GM21423 (cell line): Measurements from ENCODE around the gene PXMP4.
"Not testable (repeated sequence)": the region's sequence is repeated elsewhere in the genome, so short reads cannot be mapped to it uniquely, and the experiment has no call there.

Experiments
- ATAC-seq: cut with Tn5 transposase; IDR thresholded peaks from one replicate; pipeline ENCODE4 v1.9.1; 2021; ENCODE audit warnings: mild to moderate bottlenecking, moderate library complexity; ENCODE audit not compliant: unreplicated experiment

Gene PXMP4

DNA sequence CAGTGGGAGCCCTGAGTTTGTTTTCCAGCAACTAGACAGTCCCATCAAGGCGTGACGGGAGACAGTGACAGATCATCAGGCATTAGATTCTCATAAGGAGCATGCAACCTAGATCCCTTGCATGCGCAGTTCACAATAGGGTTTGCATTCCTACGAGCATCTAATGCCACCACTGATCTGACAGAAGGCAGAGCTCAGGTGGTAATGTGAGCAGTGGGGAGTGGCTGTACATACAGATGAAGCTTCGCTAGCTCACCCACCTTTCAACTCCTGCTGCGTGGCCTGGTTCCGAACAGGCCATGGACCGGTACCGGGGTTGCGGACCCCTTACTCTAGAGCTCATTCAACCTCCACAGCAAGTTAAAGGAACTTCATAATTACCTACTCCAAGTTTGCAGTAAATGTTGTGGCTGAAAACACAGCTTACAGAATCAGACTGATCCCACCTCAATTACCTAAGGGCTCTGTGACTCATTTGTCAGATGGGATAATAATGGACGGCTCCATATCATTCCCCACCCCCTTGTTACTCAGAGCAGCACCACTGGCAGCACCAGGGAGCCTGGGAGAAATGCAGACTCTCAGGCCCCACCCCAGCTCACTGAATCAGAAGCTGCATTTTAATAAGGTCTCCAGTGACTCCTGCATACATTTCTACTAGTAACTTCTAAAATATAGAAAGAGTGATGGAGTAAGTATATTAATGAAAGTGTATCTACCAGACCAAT is 15.7 kb downstream of the PXMP4 start:
- no peak for ATAC-seq

DNA sequence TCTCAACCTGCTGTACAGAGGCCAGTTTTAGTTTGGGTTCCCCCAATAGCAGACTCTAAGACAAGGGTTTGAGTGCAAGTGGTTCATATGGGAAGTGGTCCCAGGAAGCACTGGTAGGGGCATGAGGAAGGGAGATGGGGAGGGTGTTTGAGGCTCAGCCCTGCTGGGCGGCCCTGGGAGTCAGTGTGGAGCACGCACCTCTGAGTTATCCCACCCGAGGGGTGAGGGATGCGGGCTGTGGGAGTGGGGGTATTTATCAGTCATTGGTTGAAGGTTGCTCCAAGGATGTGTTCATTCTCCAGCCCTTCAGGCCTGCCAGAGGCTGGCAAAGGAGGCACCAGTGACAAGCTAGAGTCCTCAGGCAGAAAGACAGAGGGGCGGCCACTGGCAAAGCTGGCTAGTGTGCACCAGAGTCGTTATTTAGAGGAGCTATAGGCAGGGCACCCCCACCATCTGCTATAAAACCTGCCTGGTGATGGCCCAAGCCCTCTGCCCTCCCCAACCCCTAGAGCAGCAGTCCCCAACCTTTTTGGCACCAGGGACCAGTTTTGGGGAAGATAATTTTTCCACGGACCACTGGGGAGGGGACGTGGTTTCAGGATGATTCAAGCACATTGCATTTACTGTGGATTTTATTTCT is 16.5 kb downstream of the PXMP4 start:
- ATAC-seq, result no peak

DNA sequence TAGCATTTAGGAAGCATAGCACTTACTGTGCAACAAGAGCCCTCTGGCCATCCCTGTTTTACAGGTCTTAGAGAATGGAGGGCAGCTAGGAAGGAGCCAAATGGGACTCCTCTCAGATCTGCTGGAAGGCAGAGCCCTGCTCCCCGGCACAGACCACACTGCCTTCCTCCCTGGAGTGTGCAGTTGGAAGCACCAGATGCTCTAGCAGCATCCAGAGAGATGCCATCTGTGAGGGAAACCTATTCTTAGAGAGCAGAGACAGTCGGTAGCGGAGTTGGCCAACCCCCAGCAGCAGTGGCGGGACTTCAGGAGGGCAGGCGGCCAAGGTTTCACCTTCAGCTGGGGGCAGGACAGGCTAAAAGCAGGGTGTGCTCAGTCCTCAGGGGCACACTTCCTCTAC is 17.2 kb downstream of the PXMP4 start:
- ATAC-seq, result no peak

DNA sequence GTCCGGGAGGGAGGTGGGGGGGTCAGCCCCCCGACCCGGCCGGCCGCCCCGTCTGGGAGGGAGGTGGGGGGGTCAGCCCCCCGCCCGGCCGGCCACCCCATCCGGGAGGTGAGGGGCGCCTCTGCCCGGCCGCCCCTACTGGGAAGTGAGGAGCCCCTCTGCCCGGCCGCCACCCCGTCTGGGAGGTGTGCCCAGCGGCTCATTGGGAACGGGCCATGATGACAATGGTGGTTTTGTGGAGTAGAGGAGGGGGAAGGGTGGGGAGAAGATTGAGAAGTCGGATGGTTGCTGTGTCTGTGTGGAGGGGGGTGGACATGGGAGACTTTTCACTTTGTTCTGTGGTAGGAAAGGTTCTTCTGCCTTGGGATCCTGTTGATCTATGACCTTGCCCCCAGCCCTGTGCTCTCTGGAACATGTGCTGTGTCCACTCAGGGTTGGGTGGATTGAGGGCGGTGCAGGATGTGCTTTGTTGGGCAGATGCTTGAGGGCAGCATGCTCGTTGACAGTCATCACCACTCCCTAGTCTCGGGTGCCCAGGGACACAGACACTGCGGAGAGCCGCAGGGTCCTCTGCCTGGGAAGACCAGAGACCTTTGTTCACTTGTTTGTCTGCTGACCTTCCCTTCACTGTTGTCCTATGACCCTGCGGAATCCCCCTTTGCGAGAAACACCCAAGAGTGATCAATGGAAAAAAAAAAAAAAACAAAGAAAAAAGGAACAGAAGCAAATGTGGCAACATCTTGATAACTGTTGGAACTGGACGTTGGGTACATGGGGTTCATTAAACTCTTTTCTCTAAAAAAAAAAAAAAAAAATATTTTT is 18.3 kb downstream of the PXMP4 start:
- ATAC-seq, result no peak

DNA sequence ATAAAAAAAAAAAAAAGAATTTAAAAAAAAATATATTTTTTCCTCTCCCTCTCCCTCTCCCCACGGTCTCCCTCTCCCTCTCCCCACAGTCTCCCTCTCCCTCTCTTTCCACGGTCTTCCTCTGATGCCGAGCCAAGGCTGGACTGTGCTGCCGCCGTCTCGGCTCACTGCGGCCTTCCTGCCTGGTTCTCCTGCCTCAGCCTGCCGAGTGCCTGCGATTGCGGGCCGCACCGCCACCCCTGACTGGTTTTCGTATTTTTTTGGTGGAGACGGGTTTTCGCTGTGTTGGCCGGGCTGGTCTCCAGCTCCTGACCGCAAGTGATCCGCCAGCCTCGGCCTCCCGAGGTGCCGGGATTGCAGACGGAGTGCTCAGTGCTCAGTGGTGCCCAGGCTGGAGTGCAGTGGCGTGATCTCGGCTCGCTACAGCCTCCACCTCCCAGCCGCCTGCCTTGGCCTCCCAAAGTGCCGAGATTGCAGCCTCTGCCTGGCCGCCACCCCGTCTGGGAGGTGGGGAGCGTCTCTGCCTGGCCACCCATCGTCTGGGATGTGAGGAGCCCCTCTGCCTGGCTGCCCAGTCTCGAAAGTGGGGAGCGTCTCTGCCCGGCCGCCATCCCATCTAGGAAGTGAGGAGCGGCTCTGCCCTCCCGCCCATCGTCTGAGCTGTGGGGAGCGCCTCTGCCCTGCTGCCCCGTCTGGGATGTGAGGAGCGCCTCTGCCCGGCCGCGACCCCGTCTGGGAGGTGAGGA is 19.2 kb downstream of the PXMP4 start:
- ATAC-seq, result not testable (repeated sequence)

DNA sequence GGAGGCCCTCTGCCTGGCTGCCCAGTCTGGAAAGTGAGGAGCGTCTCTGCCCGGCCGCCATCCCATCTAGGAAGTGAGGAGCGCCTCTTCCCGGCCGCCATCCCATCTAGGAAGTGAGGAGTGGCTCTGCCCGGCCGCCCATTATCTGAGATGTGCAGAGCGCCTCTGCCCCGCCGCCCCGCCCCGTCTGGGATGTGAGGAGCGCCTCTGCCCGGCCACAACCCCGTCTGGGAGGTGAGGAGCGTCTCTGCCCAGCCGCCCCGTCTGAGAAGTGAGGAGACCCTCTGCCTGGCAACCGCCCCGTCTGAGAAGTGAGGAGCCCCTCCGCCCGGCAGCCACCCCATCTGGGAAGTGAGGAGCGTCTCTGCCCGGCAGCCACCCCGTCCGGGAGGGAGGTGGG is 21.1 kb downstream of the PXMP4 start:
- not testable (repeated sequence) for ATAC-seq

DNA sequence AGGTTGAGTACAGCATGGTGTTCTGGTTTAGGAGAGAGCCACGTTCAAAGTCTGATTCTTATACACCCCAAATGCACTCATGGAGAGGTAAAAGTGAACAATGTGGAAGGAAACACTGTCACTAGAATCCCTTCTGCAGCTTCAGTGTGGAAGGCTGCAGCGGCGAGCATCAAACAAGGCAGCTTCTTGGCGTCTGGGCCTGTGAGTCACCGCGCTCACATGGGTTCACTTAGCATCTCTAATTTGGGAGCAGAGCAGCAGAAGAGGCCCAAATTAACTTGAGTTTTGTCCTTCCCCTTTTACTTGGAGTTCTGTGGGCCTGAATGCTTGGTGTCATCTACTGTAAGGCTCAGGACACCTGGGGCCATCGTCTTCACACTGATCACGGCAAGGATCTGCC is 23.0 kb downstream of the PXMP4 start:
- ATAC-seq, result no peak

DNA sequence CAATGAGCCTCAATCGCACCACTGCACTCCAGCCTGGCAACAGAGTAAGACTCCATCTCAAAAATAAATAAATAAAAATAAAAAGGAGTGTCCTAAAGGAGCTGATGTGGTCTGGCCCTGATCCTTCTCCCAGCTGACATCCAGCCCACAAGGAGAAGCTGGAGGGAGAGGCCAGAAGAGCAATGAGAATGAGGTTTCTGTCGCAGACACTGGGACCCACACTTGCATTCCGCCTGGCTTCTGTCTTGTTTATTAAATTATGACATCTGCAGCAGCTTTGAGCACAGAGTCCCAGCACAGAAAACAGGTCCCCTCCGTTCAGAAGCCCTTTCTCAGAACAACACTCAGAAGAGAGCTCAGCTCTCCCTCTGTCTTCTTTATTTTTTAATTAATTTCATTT is 23.7 kb downstream of the PXMP4 start:
- ATAC-seq, result no peak

DNA sequence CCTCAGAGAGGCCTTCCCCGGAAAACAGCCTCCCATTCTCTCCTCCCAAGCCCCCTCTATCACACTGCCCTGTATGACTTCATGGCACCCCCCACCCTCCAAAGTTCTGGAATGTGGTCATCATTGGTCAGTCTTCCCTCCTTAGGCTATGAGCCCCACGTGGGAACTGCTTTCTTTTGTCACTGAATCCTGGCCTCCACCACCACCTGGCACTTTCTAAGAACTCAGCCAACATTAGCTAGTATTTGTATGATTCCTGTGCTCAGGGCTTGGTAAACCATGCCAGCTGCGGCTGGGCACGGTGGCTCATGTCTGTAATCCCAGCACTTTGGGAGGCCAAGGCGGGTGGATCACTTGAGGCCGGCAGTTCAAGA is 25.5 kb downstream of the PXMP4 start:
- ATAC-seq, result no peak

DNA sequence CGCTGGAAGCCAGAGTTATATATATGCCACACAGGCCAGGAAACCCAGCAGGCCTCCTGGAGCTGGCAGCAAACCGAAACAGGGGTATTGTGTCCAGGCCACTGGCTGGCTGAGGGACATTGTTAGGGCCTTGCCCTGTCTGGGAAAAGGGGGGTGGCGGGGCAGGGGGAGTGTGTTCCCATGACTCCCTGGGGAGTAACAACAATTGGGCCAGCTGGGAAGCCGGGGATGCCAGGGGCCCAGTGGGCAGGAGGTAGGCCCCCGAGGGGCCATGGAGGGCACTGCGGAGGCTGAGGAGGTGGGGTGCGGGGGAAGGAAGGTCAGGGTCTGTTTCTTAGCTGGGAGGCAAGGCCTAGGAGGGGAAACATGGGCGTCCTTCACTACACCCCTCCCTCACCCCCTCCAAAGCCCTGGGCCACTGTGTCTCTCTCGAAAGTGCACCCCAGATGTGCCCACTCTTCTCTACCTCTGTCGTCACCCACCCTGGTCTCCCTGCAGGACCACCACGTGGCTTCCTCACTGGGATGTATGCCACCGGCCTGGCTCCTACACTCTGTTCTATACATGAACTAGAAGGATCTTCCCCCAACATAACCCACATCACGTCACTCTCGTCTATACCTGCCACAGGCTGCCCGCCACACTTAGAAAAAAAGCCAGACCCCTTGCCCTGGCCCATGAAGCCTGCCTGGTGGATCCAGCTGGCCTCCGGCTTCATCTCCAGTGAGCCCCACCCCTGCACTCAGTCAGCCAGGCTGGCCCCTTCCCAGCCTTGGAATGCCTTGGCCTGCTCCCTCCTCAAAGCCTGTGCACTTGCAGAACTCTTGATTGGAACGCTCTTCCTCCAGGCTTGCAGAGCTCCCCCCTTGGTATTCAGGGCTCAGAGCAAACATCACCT is 26.1 kb downstream of the PXMP4 start:
- ATAC-seq, result no peak

DNA sequence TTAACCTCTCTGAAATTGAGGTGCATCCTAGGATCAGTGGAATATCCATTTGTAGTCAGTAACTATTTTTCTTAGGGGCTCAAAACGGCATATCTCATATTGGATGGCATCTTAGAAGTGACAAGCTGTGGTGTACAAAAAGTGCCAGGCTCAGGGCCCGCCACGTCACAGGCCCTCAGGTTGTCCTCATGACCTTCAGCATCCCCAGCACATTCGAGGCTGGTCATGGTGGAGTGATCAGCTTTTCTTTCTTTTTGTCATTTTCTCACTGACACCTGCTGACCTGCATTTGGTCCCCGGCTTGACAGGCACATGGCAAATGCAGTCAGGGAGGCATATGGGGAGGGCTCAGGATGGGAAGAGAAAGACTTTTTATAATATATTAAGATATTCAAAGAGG is 26.8 kb downstream of the PXMP4 start:
- no peak for ATAC-seq

DNA sequence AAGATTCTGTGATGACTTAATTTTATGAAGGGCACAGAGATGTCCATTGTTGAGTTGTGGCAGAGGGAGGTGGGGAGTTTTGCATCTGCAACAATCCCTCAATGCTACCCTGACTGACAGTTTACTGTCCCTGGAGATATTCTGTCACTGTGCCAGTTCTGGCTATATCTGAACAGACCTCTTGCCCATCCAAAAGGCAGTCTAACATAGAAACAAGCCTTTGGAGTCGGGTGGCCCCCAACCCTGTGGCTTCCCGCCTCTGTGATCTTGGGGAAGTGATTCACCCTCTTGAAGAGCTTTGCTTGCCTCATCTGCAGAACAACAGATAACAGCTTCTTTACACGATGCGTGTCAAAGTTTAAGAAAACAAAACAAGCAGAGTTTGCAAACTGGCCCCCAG is 30.1 kb downstream of the PXMP4 start:
- ATAC-seq, result no peak

DNA sequence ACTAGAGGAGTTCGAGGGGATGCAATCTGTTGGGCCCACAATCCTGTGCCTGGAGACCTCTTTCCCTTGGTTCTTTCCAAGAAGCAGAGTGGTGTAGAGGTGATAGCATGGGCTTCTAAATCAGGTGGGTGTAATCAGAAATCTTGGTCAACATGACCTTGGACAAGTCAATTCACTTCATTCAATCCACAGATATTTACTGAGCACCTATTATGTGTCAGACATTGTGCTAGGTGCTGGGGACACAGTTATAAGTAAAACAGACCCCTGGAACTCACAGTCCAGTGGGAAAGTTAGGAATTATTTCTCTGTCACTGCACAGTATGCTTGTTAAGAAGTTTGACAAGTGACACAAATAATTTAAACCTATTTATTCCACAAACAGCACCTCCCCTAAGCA is 30.6 kb downstream of the PXMP4 start:
- no peak for ATAC-seq

DNA sequence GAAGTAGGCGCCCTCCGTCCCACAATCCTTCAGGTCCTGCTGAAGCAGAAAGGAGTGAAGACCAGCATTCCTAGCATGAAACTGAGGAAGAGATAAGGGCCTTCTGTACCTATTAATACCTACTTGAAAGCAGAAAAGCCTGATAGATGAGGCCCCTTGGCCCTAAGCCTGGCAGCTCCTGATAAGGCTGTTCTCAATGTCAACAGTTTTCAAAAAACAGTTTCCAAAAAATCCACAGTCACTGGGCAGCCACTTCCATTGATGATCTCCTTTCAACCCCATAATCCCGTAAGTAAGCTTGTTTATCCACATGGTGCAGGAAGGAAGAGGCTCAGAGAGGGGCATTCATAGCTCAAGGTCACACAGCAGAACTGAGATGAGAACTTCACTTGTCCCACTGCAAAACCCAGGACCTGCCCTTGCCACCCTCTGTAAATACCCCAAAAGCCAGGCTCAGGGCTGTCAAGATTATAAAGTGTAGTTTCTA is 31.1 kb downstream of the PXMP4 start:
- no peak for ATAC-seq

DNA sequence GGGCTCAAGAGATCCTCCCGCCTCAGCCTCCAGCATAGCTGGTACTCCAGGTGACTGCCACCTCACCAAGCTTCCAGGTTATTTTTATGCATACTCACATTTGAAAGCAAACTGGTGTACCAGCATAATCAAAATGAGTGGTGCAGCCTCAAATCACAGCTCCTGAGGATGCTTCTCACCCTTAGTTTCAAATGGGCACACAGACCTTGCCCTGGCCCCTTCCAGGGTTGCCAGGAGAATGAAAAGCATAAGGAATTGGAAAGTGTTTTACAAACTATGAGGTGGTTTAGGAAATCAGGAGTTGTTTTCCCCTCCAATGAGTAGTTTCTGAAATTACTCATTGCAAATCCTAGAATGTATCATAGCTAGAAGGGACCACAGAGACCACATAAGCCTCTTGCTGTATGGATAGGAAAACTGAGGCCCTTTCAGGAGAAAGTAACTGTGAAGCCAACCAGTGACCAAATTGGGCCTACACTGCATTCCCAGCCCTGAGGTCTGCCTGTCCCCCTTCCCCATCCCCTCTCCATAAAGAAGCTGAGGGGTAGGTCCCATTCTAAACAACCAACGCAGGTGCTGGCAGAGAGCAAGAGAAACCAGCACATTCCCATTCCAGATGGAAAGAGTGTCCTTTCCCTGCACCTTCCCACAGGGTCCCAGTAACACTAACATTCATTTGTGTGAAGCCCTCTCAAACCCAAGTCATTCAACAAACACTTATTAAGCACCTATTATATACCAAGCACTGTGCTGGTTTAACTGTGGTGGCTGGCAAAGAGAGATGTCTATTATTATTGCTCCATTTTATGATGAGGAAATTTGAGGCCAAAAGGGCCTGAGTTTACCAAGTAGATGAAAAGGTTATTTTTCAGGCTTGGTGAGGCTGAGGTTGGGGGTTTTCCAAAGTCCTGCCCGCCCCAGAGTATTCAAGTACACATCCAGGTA is 31.8 kb downstream of the PXMP4 start:
- no peak for ATAC-seq

DNA sequence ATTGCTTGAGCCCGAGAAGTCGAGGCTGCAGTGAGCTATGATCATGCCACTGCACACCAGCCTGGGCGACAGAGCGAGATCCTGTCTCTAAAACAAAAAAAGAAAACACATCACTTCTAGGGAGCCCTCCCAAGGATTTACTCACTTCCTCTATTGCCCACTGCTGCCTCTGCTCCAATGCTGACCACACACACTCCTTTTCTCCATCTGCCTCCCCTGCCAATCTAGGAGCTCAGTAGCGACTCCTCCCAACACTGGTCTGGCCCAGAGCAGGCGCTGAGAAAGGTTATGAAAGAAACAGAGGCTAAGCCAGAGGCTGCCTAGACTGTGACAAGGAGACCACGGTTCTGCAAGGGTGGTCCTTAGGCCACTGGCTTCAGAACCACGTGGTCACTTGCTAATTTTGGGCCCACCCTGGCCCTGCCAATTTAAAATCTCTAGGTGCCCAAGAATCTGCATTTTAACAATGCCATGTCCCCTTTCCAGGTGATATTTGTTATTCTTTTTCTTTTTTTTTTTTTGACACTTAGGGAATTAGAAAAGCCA is 32.7 kb downstream of the PXMP4 start:
- ATAC-seq, result no peak

DNA sequence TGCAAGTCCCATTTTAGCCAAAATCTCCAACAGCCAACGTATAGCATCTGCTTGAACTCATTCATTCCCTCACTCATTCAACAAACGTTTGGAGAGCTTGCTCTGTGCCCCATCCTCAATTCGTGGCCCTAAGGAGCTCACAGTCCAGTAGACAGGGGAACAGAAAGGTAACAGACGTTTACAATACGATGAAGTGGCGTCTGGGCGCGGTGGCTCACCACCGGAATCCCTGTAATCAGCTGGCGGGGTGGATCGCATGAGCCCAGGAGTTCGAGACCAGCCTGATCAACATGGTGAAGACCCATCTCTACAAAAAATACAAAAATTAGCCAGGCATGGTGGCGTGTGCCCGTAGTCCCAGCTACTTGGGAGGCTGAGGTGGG is 33.1 kb downstream of the PXMP4 start:
- ATAC-seq, result no peak

DNA sequence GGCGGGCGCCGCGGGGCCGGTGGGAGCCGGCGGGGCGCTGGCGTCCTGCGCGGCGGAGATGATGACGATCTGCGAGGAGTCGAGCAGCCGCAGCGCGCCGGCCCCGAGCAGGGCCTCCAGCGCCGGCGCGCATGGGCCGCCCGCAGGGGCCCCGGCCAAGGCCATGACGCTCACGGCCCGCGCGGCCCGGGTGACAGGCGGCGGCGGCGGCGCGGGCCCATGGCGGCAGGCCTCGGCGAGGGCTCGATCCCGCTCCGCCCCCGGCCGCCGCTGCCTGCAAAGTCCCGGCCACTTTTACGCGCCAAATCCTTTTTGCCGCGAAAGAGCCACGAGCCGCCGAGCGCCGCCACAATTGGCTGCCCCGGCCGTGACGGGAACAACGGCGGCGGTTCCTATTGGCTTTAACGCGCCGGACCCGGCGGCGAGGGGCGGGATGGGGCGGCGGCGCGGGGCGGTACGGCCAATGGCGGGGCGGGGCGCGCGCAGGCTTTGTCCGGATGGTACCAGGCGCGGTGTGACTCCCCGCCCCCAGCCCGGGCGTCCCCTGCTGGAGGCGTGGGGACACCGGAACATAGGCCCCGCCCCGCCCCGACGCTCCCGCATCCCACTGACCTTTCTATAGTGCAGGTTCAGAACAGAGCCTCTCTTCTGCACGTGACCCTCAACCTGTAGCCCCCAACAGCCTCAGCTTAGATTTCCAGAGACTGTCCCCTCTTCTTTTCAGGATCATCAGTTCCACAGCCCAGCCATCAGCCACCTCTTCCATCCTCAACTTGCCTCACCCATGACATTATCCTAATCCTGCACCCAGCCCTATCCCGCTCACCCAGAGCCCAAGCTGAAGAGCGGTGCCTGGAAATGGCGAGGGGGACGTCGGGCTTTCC is 33.8 kb downstream of the PXMP4 start, which contains the start of gene E2F1:
E2F1 (minus strand) TSS at position 286 of the 884 bp plus-strand sequence; CDS start at position 165, 121 bp downstream.
- ATAC-seq, result peak; percentile 74
